ENCODE measurements around the gene IFNGR1.

Gene IFNGR1

DNA sequence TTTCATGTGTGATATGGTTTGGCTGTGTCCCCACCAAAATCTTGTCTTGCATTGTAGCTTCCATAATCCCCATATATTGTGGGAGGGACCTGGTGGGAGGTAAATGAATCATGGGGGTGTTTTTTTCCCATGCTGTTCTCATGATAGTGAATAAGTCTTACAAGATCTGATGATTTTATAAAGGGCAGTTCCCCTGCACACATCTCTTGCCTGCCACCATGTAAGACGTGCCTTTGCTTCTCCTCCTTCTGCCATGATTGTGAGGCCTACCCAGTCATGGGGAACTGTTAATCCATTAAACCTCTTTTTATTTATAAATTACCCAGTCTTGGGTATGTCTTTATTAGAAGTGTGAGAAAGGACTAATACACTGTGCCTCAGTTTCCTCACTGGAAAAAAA lies 41.6 kb downstream of the IFNGR1 start:
- TF ChIP-seq, protein P1, sequence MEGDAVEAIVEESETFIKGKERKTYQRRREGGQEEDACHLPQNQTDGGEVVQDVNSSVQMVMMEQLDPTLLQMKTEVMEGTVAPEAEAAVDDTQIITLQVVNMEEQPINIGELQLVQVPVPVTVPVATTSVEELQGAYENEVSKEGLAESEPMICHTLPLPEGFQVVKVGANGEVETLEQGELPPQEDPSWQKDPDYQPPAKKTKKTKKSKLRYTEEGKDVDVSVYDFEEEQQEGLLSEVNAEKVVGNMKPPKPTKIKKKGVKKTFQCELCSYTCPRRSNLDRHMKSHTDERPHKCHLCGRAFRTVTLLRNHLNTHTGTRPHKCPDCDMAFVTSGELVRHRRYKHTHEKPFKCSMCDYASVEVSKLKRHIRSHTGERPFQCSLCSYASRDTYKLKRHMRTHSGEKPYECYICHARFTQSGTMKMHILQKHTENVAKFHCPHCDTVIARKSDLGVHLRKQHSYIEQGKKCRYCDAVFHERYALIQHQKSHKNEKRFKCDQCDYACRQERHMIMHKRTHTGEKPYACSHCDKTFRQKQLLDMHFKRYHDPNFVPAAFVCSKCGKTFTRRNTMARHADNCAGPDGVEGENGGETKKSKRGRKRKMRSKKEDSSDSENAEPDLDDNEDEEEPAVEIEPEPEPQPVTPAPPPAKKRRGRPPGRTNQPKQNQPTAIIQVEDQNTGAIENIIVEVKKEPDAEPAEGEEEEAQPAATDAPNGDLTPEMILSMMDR (IDR thresholded peaks at IDR 0.05): no peak
- no peak for DNase-seq (ENCODE audit: low spot score)

DNA sequence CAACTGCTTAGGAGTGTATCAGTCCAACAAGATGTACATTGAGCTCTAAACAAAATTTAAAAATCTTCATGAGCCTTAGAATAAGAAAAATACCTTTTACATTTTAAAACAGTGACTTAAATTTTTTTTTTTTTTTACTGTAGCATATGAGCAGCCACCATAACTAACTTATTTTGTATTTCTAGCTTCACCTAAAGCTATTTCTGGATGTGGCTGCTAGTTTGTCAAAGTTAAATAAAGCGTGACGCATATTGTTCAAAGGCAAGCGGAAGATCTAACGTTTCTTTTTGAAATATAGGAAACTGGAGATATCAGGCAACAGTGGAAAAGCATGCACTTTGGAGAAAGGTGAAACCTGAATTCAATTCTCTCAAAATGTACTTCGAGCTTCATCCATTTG lies 42.5 kb downstream of the IFNGR1 start:
- Histone ChIP-seq H3K27ac (no peak overlapping the region), H3K4me3 (no peak overlapping the region)
- TF ChIP-seq, protein P1 (IDR thresholded peaks at IDR 0.05): no peak
- no peak for DNase-seq (ENCODE audit: low spot score)

More for the DNA sequence above, 41.6 kb downstream of the IFNGR1 start:
- Histone ChIP-seq H3K27ac (no peak overlapping the region), H3K4me3 (no peak overlapping the region)

DNA sequence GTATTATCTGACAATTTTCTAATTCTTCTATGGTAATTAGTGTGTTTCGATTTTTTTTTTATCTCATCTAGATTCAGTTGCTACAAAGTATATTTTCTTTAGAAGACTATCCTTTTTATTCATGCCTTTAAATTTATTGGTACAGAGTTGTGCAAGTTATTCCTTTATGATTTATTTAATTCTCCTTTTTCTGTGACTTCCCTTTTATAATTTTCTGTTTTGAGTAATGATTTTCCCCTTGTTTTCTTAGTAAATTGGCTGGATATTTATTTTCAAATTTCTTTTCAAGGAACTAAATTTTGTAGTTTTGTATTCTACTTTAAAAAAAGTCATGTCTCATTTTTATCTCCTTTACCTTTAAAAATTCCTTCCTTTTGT lies 43.3 kb downstream of the IFNGR1 start:
- TF ChIP-seq, protein P1 (IDR thresholded peaks at IDR 0.05): no peak
- Histone ChIP-seq H3K4me3 (no peak overlapping the region), H3K27ac (no peak overlapping the region)
- no peak for DNase-seq (ENCODE audit: low spot score)

DNA sequence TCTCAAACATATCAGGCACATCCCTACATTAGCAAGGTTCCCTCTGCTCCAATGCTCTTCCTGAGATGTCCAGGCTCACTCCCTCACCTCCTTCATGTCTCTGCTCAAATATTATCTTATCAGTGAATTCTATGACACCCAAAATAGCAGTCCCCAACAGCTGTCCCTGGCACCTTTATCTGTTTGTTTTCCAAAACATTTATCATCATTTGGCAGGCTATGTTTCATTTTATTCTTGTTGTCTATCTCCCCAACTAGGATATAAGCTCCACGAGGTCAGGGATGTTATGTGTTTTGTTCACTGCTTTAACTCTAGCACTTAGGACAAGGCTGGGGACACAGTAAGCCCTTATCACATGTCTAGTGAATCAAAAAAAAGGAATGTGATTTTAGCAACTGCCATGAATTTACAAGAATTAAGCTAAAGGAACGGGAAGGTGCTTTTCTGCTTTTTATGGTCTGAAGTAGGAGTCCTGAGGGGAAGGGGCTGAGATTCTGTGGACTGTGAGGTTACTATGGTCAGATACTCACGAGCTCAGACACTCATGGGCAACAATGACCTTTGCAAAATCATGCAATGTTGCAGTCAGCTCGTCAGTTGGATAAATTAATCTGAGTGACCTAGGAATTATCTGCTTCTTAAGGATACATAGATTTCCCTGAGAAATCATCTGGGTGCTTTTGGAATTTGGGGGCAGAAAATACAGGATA lies 43.9 kb downstream of the IFNGR1 start:
- Histone ChIP-seq H3K27ac (no peak overlapping the region), H3K4me3 (no peak overlapping the region)
- no peak for DNase-seq (ENCODE audit: low spot score)
- TF ChIP-seq, protein P1 (IDR thresholded peaks at IDR 0.05): no peak

DNA sequence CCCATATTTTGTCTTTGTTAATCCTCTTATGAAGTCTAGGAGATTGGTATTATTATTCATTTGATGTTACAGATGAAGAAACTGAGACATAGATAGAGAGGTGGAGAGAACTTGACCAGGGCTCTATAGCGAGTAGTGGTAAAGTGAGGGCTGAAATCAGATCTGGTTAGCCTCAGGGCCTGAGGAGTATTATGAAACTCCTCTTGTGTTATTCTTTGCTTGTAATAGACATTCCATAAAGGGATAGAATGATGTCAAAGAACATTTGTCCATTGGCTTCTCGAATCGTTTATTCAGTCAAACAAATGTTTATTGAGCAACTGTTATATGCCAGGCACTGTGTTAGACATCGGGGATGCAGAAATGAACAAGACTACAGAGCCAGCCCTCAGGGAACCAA lies 45.7 kb downstream of the IFNGR1 start, which contains the start of gene IL22RA2:
Gene IL22RA2, minus strand, starts transcription at position 144 of the 400 bp plus-strand sequence. CDS start 11,895 bp downstream, outside the sequence.
- H3K27ac ChIP-seq: no peak within 1 kb of the TSS
- TF ChIP-seq, protein P1 (IDR thresholded peaks at IDR 0.05): no peak
- no peak within 1 kb of the TSS for H3K4me3 ChIP-seq
- no peak for DNase-seq (ENCODE audit: low spot score)

DNA sequence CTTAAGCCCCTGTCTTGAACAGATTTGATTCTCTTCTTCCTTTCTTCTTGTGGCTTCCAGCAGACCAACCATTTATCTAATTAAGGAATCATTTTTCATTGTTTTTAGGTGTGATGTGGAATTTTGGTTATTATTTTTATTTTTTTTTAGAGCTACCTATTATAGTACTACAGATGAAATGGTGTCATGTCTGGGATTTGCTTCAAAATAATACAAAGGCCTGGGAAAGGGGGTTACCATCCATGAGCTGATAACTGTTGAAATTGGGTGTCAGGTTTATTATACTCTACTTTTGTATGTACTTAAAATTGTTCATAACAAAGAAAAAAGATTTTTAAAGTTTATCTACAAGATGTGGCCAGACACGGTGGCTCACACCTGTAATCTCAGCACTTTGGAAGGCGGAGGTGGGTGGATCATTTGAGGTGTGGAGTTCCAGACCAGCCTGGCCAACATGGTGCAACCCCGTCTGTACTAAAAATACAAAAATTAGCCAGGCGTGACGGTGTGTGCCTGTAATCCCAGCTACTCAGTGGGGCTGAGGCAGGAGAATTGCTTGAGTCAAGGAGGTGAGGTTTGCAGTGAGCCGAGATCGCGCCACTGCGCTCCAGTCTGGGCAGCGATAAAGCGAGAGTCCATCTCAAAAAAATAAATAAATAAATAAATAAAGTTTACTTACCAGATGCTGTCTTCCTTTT lies 46.3 kb downstream of the IFNGR1 start:
- no peak for DNase-seq (ENCODE audit: low spot score)
- H3K27ac ChIP-seq: no peak overlapping the region
- TF ChIP-seq, protein P1 (IDR thresholded peaks at IDR 0.05): no peak
- no peak overlapping the region for H3K4me3 ChIP-seq
